ENCODE results near the gene ACSF3.

GRCh38 chr16:89167425-89167941, 73.8 kb downstream of the ACSF3 start:
- TF ChIP-seq, protein P1, sequence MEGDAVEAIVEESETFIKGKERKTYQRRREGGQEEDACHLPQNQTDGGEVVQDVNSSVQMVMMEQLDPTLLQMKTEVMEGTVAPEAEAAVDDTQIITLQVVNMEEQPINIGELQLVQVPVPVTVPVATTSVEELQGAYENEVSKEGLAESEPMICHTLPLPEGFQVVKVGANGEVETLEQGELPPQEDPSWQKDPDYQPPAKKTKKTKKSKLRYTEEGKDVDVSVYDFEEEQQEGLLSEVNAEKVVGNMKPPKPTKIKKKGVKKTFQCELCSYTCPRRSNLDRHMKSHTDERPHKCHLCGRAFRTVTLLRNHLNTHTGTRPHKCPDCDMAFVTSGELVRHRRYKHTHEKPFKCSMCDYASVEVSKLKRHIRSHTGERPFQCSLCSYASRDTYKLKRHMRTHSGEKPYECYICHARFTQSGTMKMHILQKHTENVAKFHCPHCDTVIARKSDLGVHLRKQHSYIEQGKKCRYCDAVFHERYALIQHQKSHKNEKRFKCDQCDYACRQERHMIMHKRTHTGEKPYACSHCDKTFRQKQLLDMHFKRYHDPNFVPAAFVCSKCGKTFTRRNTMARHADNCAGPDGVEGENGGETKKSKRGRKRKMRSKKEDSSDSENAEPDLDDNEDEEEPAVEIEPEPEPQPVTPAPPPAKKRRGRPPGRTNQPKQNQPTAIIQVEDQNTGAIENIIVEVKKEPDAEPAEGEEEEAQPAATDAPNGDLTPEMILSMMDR (IDR thresholded peaks at IDR 0.05): peak; percentile 69 to 96 (median 93)
- TF ChIP-seq POLR2A (IDR thresholded peaks at IDR 0.05) (no peak), POLR2AphosphoS5 (IDR thresholded peaks at IDR 0.05) (no peak), EP300 (IDR thresholded peaks at IDR 0.05) (no peak)

All from upper lobe of left lung (tissue), 4 donors.